GM19452 (cell line): Measurements from ENCODE around the gene SNX9.
"Not testable (repeated sequence)": the region's sequence is repeated elsewhere in the genome, so short reads cannot be mapped to it uniquely, and the experiment has no call there.

Experiments
- ATAC-seq: cut with Tn5 transposase; IDR thresholded peaks from one replicate; pipeline ENCODE4 v1.9.1; 2021; ENCODE audit not compliant: unreplicated experiment

The SNX9 gene

DNA sequence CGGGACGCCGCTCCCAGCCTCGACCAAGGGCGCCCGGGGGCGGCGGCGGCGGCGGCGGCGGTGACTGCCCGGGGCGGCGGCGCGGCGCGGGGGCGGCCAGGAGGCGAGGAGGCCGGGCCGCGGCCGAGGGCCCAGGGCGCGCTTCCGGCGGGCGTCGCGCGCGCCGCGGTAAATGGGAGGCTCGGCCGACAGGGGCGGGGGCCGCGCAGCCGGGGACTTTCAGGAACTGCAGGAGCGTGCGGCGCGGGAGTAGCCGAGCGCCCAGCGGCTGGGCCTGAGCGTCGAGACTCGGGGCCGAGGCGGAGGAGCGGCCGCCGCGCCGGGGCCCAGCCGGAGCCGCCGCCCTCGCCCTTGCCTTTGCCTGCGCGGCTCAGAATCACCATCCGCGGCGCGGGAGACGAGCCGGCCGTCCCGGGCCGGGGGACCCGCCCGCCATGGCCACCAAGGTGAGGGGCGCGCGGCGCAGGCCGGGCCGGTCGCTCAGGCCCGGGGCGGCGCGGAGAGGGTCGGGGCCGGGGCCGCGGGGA, at the start of gene SNX9:
TSS of gene SNX9 (plus strand) at position 246 of the 527 bp plus-strand sequence. CDS start at position 435, 189 bp downstream.
- peak; percentile 69 for ATAC-seq

DNA sequence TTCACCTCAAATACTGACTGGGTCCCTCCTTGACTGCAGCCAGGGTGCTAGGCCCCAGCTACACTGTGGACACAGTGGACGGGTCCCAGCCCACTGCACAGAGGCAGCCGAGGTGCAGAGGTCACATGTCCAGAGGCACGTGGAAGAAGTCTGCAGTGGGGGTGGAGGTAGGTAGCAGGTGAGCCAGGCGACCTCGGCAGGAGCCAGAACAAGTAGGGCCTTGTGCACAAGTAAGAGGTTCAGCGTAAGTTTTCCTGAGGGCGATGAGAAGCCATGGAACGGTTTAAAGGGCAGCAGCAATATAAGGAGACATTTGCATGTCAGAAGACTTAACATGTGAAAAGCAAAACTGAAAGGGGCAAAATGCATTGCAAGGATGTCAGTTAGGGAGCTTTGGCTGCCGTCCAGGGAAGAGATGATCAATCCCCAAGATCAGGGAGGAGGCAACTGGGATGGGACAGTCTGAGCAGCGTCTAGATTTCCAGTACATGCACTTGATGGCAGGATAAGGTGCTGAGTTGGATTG, 49.7 kb upstream of the SNX9 start:
- no peak for ATAC-seq

DNA sequence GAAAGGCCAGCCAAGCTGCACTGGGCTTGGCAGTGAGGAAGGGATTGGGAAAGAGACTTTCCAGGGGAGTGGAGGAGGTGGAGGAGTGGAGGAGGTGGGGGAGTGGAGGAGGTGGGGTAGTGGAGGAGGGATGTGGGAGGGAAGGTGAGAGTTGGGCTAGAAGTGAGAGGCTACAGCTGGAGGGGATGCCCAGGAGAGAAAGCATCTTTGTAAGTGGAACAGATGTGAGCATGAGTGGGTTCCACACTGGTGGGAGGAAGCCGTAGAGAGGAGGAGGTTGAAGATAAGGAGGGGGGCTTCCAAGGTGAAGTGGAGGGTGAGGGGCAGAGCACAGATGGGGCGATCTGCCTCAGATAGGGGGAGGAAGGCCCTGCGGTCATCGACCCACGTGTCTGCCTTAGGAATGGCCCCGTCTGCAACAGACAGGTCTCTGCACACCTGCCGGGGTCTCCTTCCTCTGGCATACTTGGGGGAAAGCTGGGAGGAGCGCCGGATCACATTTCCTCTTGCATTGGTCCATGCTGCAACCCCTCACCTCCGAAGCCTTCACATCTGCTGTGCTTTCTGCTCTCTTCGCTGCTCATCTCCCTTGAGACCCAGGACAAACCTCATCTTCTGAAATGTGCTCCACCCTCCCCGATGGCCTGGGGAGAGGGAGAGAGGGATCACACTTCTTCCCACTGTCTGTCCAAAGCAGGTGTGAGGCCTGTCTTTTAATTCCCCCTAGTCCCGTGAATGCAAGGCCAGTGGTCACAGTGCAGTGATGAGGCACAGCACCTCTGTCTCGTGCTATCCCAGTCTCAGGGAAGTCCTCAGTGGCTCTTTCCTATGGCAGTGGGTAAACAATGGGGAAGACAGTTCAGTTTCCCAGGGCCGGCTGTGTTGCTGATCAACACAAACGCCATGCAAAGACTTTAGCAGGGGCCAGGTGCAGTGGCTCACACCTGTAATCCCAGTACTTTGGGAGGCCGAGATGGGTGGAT, 48.6 kb upstream of the SNX9 start:
- no peak for ATAC-seq

- no peak for ATAC-seq
These were observed 47.7 kb upstream of the SNX9 start for GRCh38 chr6:157775376-157775775.

GRCh38 chr6:157777344-157777743, 45.7 kb upstream of the SNX9 start:
- ATAC-seq: no peak

DNA sequence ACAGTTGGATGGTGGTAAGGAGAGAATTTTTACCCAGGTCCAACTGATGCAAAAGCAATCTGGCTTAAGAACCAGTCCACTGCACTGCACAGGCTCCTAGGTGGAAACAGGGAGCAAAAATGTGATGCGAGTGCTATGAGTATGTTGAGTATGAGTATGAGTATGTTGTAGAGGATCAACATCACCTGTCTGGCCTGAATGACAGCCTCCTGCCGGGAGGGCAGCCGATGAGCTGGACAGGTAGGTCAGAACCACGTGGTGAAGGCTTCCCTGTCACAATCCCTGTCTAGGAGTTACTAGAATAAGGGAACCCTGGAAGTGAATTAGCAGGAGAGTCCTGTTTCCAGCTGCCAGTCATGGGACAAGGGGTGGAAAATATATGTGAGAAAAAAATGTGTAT, 44.3 kb upstream of the SNX9 start:
- ATAC-seq: no peak

DNA sequence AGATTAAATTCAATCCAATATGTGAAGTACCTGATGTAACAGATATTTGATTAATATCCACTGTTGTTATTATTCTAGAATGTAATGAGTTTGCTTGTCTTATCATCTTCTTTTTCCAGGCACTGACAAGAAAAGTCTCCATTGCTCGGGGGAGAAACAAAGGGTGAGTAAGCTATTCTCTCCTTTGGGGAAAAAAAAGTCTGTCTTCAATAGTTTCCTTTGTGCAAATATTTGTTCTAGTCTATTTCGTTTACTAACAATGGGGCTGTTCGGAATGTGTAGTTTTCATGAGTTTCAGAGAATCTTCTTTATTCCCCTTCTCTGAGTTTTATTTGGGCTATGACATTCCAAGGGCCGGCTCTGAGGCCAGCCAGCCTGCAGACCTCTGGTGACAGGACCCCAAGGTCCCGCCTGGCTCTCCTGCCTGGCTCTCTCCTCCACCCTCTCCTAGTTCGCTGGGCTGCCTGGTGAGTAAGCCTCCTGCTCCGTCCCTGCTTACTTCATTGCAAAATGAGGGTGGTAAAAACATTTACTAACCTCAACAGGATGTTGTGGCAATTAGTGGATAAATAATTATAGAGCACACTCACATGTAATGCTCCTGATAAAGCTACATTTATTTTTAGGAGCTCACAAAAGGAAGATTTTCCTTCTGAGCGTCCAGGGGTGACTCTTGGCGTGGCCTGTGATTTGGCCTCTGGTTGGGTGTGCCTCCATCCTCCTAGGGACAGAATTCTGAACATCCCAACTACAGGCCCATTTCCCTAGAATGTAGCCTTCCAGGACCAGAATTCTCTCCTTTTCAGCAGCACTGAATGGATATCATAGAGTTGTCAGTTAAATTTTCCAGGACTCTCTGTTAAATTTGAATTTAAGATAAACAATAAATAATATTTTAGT, 43.1 kb upstream of the SNX9 start:
- no peak for ATAC-seq

DNA sequence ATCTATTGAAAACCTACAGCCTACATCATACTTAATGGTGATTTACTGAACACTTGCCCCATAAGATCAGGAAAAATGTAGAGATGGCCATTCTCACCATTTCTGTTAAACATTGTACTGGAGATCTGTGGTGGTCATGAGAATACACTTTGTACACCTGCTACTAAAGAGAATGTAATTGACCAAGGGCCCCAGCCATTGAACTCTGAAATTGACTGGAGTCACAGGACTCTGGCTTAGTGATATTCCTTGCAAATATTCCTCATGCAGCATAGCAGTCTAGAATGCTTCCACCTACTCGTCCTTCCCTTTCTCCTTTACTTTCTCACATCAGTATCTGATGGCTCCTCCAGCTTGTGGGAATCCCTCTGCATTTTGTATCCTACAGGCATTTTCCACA, 37.4 kb upstream of the SNX9 start:
- no peak for ATAC-seq

GRCh38 chr6:157786221-157786620, 36.8 kb upstream of the SNX9 start:
- no peak for ATAC-seq

DNA sequence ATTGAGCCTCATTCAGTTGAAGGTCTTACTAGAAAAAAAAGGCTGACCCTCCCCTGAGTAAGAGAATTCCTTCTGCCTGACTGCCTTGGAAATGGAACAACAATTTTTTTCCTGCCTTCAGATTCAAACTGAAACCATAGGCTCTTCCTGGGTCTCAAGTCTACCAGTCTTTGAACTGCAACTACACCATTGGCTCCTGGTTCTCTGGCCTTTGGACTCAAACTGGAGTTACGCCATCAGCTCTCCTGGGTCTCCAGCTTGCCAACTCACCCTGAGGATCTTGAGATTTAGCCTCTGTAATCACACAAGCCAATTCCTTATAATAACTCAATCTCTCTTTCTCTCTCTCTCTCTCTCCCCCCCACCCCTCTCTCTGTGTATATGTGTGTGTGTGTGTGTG, 36.0 kb upstream of the SNX9 start:
- ATAC-seq: no peak

DNA sequence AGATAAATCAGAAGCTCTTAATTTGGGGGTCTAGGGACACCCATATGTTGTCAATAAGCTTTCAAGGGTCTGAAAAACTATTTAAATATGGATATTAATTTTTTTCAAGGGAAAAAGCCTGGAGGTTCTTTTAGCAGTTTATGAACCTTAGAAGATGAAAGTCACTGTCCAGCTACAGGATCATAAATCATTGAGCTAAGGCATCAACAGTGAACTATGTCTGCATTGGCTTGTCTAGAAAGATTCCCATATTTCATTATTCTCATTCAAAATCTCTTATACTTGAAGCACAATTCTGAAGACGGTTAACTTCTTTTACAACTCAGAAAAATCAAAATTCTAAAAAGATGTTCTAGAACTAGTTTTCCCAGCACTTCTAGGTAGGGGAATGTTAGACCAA, 34.9 kb upstream of the SNX9 start:
- ATAC-seq: no peak

GRCh38 chr6:157789297-157789696, 33.7 kb upstream of the SNX9 start:
- no peak for ATAC-seq

DNA sequence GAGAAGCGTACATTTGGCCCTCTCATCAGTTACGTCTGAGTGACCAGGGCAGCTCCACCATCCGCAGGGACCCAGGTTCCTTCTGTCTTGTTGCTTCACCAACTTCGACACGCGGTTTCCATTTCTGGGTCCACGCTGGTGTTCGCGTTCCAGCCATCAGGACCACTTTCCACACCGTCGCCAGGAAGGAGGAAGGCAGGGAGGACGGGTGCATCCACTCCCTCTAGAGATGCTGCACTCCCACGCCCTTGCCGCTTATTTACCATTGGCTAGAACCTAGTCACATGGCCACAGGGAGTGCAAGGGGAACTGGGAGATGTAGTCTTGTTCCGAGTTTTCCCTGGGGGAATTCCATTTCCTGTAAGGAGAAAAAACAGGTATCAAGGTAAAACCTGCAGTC, 33.2 kb upstream of the SNX9 start:
- ATAC-seq: no peak

DNA sequence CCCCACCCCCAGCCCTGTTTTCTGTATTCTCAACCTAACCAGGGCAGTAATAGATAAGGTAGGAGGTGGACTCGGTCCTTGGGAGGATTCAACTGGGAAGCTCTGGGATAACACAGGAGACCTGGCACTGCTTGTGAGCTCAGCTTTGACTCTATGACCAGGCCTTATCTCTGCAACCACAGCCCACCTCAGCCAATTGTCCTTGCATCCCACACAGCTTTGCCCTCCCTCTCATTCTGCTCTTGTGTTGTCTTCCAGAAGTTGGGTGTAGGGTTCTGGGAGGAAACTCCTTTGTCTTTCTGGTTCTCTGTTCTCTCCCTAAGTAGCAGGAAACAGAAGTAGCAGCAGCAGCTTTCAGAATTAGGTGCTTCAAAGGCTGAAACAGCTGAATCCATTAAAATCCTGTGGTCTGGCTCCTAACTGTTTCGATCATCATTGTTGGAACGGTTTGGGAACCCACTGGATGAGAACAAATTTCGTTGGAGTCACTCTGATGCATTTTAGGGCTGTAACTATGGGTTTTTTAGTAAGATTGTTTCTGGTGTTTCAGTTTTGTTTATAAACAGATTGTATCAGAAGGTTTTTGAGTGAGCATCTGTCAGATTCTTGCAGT, 32.4 kb upstream of the SNX9 start:
- ATAC-seq: no peak

DNA sequence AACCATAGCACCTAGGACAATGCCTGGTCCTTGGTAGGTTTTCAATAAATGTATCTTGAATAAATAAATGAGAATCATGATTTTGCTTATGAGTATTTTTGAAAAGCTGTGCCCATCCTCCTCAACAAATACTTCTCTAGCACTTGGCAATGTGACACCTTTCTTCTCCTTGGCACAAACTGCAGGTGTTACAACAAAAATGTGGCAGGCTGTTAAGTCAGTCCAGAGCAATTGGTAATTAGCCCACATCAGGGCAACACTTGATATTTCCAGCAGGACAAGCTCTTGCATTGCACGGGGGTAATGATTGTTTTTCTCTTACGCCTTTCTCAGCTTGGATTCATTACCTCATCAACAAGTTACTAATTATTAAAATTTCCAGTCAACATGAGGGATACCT, 31.6 kb upstream of the SNX9 start:
- no peak for ATAC-seq

- no peak for ATAC-seq
These were observed 30.4 kb upstream of the SNX9 start for GRCh38 chr6:157792671-157793070.

DNA sequence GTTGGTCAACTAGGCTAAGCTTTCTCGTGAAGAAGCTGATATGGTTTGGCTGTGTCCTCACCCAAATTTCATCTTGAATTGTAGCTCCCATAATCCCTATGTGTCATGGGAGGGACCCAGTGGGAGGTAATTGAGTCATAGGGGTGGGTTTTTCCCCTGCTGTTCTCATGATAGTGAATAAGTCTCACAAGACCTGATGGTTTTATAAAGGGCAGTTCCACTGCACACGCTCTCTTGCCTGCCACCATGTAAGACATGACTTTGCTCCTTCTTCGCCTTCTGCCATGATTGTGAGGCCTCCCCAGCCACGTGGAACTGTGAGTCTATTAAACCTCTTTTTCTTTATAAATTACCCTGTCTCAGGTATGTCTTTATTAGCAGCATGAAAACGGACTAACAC, 29.0 kb upstream of the SNX9 start:
- not testable (repeated sequence) for ATAC-seq

GRCh38 chr6:157795841-157796240, 27.2 kb upstream of the SNX9 start:
- no peak for ATAC-seq

DNA sequence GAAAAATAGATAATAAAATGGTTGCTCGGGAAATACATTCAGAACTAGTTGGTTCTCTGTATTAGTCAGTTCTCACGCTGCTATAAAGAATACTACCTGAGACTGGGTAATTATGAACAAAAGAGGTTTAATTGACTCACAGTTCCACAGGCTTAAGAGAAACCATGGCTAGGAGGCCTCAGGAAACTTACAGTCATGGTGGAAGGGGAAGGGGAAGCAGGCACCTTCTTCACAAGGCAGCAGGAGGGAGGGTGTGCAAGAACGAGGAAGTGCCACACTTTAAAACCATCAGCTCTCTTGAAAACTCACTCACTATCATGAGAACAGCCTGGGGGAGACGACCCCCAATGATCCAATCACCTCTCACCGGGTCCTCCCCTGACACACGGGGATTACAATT, 24.2 kb upstream of the SNX9 start:
- ATAC-seq: no peak

- not testable (repeated sequence) for ATAC-seq
These were observed 23.5 kb upstream of the SNX9 start for GRCh38 chr6:157799561-157799960.
